GM20000 (cell line): ENCODE data around the gene MUTYH.

Experiments used
- DNase-seq: peaks from one replicate; pipeline ENCODE4 v3.0.0; 2012; ENCODE audit warnings: low spot score
- TF ChIP-seq, protein P1 (sequence below): IDR thresholded peaks from 2 replicates; pipeline ENCODE4 v1.5.1; 2012; ENCODE audit warnings: mild to moderate bottlenecking, control low read depth; ENCODE audit errors: extremely low read depth, missing control alignments

MUTYH gene

DNA sequence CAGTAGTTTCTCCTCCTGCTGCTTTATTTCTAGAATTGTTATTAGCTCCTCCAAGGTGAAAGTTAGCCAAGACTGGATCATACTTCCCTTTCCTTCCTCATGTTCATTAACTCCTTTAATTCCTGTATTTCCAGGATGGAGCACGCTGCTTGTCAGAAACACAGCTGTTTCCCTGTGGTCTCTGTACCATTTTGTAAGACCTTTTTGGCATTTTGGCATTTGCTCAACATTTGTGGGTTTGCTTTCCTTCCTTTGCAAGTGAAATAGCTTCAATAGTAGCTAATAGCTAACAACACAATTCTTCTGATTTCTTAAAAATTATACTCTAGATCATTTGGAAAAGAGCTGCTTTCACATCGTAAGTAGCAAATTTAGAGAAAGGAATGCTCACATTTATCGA, 57.9 kb downstream of the MUTYH start:
- TF ChIP-seq, protein P1, sequence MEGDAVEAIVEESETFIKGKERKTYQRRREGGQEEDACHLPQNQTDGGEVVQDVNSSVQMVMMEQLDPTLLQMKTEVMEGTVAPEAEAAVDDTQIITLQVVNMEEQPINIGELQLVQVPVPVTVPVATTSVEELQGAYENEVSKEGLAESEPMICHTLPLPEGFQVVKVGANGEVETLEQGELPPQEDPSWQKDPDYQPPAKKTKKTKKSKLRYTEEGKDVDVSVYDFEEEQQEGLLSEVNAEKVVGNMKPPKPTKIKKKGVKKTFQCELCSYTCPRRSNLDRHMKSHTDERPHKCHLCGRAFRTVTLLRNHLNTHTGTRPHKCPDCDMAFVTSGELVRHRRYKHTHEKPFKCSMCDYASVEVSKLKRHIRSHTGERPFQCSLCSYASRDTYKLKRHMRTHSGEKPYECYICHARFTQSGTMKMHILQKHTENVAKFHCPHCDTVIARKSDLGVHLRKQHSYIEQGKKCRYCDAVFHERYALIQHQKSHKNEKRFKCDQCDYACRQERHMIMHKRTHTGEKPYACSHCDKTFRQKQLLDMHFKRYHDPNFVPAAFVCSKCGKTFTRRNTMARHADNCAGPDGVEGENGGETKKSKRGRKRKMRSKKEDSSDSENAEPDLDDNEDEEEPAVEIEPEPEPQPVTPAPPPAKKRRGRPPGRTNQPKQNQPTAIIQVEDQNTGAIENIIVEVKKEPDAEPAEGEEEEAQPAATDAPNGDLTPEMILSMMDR: no peak
- DNase-seq: no peak
